Measurements from ENCODE around the gene F8.

F8 gene

GRCh38 chrX:154809939-154810665 is 212.4 kb downstream of the F8 start:
- DNase-seq (no peak), ATAC-seq (peak; percentile 66)
- Mint-ChIP-seq H3K4me3 (no peak overlapping the region), H3K27me3 (peaks cover 7% of the 10 kb centered on the region), H3K4me1 (peaks cover 7% of the 10 kb centered on the region), H3K9me3 (no peaks in the 10 kb centered on the region), H3K27ac (no peak overlapping the region)

- Mint-ChIP-seq H3K27me3 (no peaks in the 10 kb centered on the region), H3K4me1 (peaks cover 34% of the 10 kb centered on the region), H3K27ac (no peak overlapping the region), H3K9me3 (no peaks in the 10 kb centered on the region), H3K4me3 (no peak overlapping the region)
- DNase-seq (no peak), ATAC-seq (no peak)
Measured at GRCh38 chrX:154806837-154807501, 215.6 kb downstream of the F8 start.

GRCh38 chrX:154805696-154806091 is 216.8 kb downstream of the F8 start:
- H3K4me3 Mint-ChIP-seq: peak overlapping the region; percentile 88 to 92
- H3K4me1 Mint-ChIP-seq: peaks cover 40% of the 10 kb centered on the region
- H3K27me3 Mint-ChIP-seq: no peaks in the 10 kb centered on the region
- no peak for ATAC-seq
- H3K9me3 Mint-ChIP-seq: no peaks in the 10 kb centered on the region
- no peak for DNase-seq
- no peak overlapping the region for H3K27ac Mint-ChIP-seq

- DNase-seq: peak; percentile 69 to 75
- H3K9me3 Mint-ChIP-seq: no peaks in the 10 kb centered on the region
- ATAC-seq: peak; percentile 87
- peak within 1 kb of the TSS in 1 of 2 donors; percentile 46 for H3K27ac Mint-ChIP-seq
- H3K27me3 Mint-ChIP-seq: no peaks in the 10 kb centered on the region
- peaks cover 46% of the 10 kb centered on the region for H3K4me1 Mint-ChIP-seq
- peak within 1 kb of the TSS; percentile 88 to 92 for H3K4me3 Mint-ChIP-seq
Measured at GRCh38 chrX:154804957-154805695, 217.4 kb downstream of the F8 start, which contains the start of gene MPP1. Gene MPP1, minus strand, starts transcription at chrX:154805485. Its CDS starts 112 bp downstream, at chrX:154805373.

- Mint-ChIP-seq H3K4me3 (peak overlapping the region; percentile 88 to 92), H3K27ac (no peak overlapping the region), H3K27me3 (no peaks in the 10 kb centered on the region), H3K4me1 (peaks cover 53% of the 10 kb centered on the region), H3K9me3 (no peaks in the 10 kb centered on the region)
- ATAC-seq (peak; percentile 6), DNase-seq (no peak)
Measured at GRCh38 chrX:154804261-154804956, 218.1 kb downstream of the F8 start.

GRCh38 chrX:154802947-154803346 is 219.6 kb downstream of the F8 start:
- DNase-seq (no peak), ATAC-seq (no peak)
- Mint-ChIP-seq H3K4me1 (peaks cover 64% of the 10 kb centered on the region), H3K9me3 (no peaks in the 10 kb centered on the region), H3K4me3 (peak overlapping the region in 1 of 2 donors; percentile 55), H3K27ac (no peak overlapping the region), H3K27me3 (no peaks in the 10 kb centered on the region)

- Mint-ChIP-seq H3K4me1 (peaks cover 60% of the 10 kb centered on the region), H3K4me3 (peak overlapping the region; percentile 26 to 53), H3K27me3 (no peaks in the 10 kb centered on the region), H3K27ac (no peak overlapping the region), H3K9me3 (no peaks in the 10 kb centered on the region)
- no peak for DNase-seq
- no peak for ATAC-seq
Measured at GRCh38 chrX:154800478-154801210, 221.9 kb downstream of the F8 start.

GRCh38 chrX:154799556-154800348 is 222.8 kb downstream of the F8 start:
- ATAC-seq (no peak), DNase-seq (no peak)
- Mint-ChIP-seq H3K27ac (peak overlapping the region in 1 of 2 donors; percentile 78), H3K9me3 (no peaks in the 10 kb centered on the region), H3K4me3 (peak overlapping the region; percentile 46 to 60), H3K27me3 (no peaks in the 10 kb centered on the region), H3K4me1 (peaks cover 58% of the 10 kb centered on the region)

GRCh38 chrX:154797006-154797405 is 225.5 kb downstream of the F8 start:
- H3K4me1 Mint-ChIP-seq: peaks cover 49% of the 10 kb centered on the region
- DNase-seq (no peak), ATAC-seq (no peak)
- no peaks in the 10 kb centered on the region for H3K9me3 Mint-ChIP-seq
- no peak overlapping the region for H3K4me3 Mint-ChIP-seq
- no peaks in the 10 kb centered on the region for H3K27me3 Mint-ChIP-seq
- H3K27ac Mint-ChIP-seq: peak overlapping the region in 1 of 2 donors; percentile 27

- H3K27me3 Mint-ChIP-seq: no peaks in the 10 kb centered on the region
- ATAC-seq (no peak), DNase-seq (no peak)
- no peaks in the 10 kb centered on the region for H3K9me3 Mint-ChIP-seq
- no peak overlapping the region for H3K4me3 Mint-ChIP-seq
- H3K4me1 Mint-ChIP-seq: peaks cover 39% of the 10 kb centered on the region
- no peak overlapping the region for H3K27ac Mint-ChIP-seq
Measured at GRCh38 chrX:154795016-154795415, 227.5 kb downstream of the F8 start.

GRCh38 chrX:154793084-154793795 is 229.3 kb downstream of the F8 start:
- Mint-ChIP-seq H3K4me3 (no peak overlapping the region), H3K27me3 (no peaks in the 10 kb centered on the region), H3K9me3 (no peaks in the 10 kb centered on the region), H3K27ac (no peak overlapping the region), H3K4me1 (peaks cover 22% of the 10 kb centered on the region)
- no peak for DNase-seq
- ATAC-seq: no peak

- ATAC-seq (no peak), DNase-seq (peak in 1 of 2 donors; percentile 15)
- Mint-ChIP-seq H3K9me3 (no peaks in the 10 kb centered on the region), H3K4me1 (peaks cover 22% of the 10 kb centered on the region), H3K4me3 (no peak overlapping the region), H3K27ac (no peak overlapping the region), H3K27me3 (no peaks in the 10 kb centered on the region)
Measured at GRCh38 chrX:154791939-154792338, 230.6 kb downstream of the F8 start.

- H3K27me3 Mint-ChIP-seq: no peaks in the 10 kb centered on the region
- H3K4me1 Mint-ChIP-seq: peaks cover 22% of the 10 kb centered on the region
- ATAC-seq (no peak), DNase-seq (no peak)
- no peak overlapping the region for H3K27ac Mint-ChIP-seq
- no peak overlapping the region for H3K4me3 Mint-ChIP-seq
- no peaks in the 10 kb centered on the region for H3K9me3 Mint-ChIP-seq
Measured at GRCh38 chrX:154791467-154791866, 231.1 kb downstream of the F8 start.

All from stimulated activated naive CD8-positive, alpha-beta T cell treated with anti-CD3 and anti-CD28 coated beads, Interleukin-15, amount 100 ng/mL, for 72 hours (primary cell).